Hepatocyte (in vitro differentiated cells): ENCODE data around the gene RBM47. TPM values are rescaled to one million over a fixed set of nuclear protein-coding genes. Genes with fewer than 3 reads are reported as not detected.

ENCODE experiments used
- DNase-seq: peaks from one replicate; pipeline ENCODE4 v3.0.0-alpha.2; 2016; ENCODE audit warnings: low spot score
- H2AFZ ChIP-seq: fragments of 200-600 bp; sonication (generic); 2 replicates; pipeline ENCODE4 v1.6.0; 2016; ENCODE audit warnings: antibody characterized with exemption, mild to moderate bottlenecking
- H3K27ac ChIP-seq: fragments of 200-600 bp; sonication (generic); 2 replicates; pipeline ENCODE4 v1.5.1; 2016; ENCODE audit warnings: mild to moderate bottlenecking
- H3K27me3 ChIP-seq: fragments of 200-600 bp; sonication (generic); 2 replicates; pipeline ENCODE4 v1.6.1; 2016
- H3K36me3 ChIP-seq: fragments of 200-600 bp; sonication (generic); replicated peaks from 2 replicates; pipeline ENCODE4 v1.5.1; 2016; ENCODE audit warnings: low read depth; ENCODE audit not compliant: insufficient read depth
- H3K4me1 ChIP-seq: fragments of 200-600 bp; sonication (generic); 2 replicates; pipeline ENCODE4 v1.5.1; 2016; ENCODE audit warnings: mild to moderate bottlenecking, moderate library complexity; ENCODE audit not compliant: insufficient read depth
- H3K4me2 ChIP-seq: fragments of 200-600 bp; sonication (generic); 2 replicates; pipeline ENCODE4 v1.6.0; 2016
- H3K4me3 ChIP-seq: fragments of 200-600 bp; sonication (generic); 2 replicates; pipeline ENCODE4 v1.5.1; 2016; ENCODE audit warnings: mild to moderate bottlenecking
- H3K79me2 ChIP-seq: fragments of 200-600 bp; sonication (generic); 2 replicates; pipeline ENCODE4 v1.6.0; 2017; ENCODE audit warnings: mild to moderate bottlenecking
- H3K9me2 ChIP-seq: fragments of 200-600 bp; sonication (generic); replicated peaks from 2 replicates; pipeline ENCODE4 v1.6.0; 2017; ENCODE audit warnings: mild to moderate bottlenecking; ENCODE audit not compliant: insufficient read depth
- H3K9me3 ChIP-seq: fragments of 200-600 bp; sonication (generic); 2 replicates; pipeline ENCODE4 v1.5.1; 2016; ENCODE audit warnings: low read depth, mild to moderate bottlenecking
- H4K20me1 ChIP-seq: fragments of 200-600 bp; sonication (generic); 2 replicates; pipeline ENCODE4 v1.6.0; 2016; ENCODE audit warnings: mild to moderate bottlenecking; ENCODE audit not compliant: insufficient read depth, poor library complexity, severe bottlenecking
- EZH2 ChIP-seq: fragments of 200-600 bp; sonication (generic); IDR thresholded peaks from 2 replicates; pipeline ENCODE4 v1.6.1; 2016; ENCODE audit warnings: antibody characterized with exemption, mild to moderate bottlenecking, borderline replicate concordance
- EZH2phosphoT487 ChIP-seq: fragments of 200-600 bp; sonication (generic); IDR thresholded peaks from one replicate; pipeline ENCODE4 v1.6.1; 2018; ENCODE audit warnings: antibody characterized with exemption, mild to moderate bottlenecking, low read depth, moderate library complexity; ENCODE audit not compliant: unreplicated experiment, severe bottlenecking
- WGBS: methylation state at CpG from one replicate; pipeline ENCODE4 v1.1.6; 2016; ENCODE audit warnings: low lambda C conversion rate; ENCODE audit errors: missing lambda C conversion rate; 5-methylcytosine and 5-hydroxymethylcytosine counted together
- polyA plus RNA-seq: library from polyadenylated mRNA; unstranded; fragments of >200 nt; fragmentation: Nextera tagmentation; extraction: Ambion mirVana; gene quantifications from 2 replicates; pipeline ENCODE4 v1.2.1, GENCODE V29; 2016
- total RNA-seq: library from RNA; depleted of rRNA; stranded (reverse); fragments of >200 nt; gene quantifications from 2 replicates; pipeline ENCODE4 v1.2.3, GENCODE V29; 2014
- TF ChIP-seq, protein P1 (sequence below): fragments of 200-600 bp; sonication (generic); IDR thresholded peaks from 2 replicates; pipeline ENCODE4 v1.5.1; 2016; ENCODE audit warnings: antibody characterized with exemption, mild to moderate bottlenecking; ENCODE audit not compliant: poor library complexity

The RBM47 gene
- total and polyA plus RNA-seq, 2 experiments from 2014 or later, result 49.8 to 137 TPM

DNA sequence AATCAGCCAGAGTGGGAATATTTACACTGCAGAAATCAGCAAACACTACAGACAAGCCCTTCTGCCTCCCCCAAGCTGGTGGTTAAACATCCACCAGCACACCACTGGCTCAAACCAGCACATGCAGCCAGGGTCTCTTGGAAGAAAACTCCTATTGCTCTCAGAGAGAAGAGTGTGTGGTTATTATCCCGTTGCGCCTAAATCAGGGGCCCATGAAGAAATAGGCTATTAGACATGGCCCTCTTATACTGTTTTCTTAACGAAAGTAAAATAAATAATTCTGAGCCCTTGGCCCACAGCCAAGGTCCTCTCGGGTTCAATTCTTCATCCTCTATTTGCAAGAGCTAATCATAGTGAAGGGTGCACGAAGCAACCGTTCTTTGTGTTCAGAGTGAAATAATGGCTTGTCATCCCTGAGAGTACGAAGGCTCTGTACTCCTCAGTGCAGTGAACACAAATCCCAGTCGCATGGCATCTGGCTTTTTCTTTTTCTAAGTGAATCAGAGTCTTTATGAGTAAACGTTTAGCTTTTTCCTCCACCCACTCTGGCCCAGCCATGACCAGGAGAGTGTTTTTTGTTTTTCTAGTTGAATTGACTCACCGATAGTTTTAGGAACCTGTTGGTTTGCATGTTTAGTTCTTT, 33.4 kb upstream of the RBM47 start:
- 18% methylated on average over 10 of the region's 10 CpGs for WGBS
- no peak overlapping the region for H3K4me3 ChIP-seq
- no peaks in the 10 kb centered on the region for H3K27me3 ChIP-seq
- no peaks in the 10 kb centered on the region for H3K9me2 ChIP-seq
- H2AFZ ChIP-seq, result peak overlapping the region; percentile 7
- H3K27ac ChIP-seq, result peak overlapping the region; percentile 70
- no peaks in the 10 kb centered on the region for H4K20me1 ChIP-seq
- no peaks in the 10 kb centered on the region for H3K4me1 ChIP-seq
- no peaks in the 10 kb centered on the region for H3K79me2 ChIP-seq
- no peaks in the 10 kb centered on the region for H3K36me3 ChIP-seq
- TF ChIP-seq EZH2phosphoT487, result no peak
- no peak for TF ChIP-seq EZH2
- TF ChIP-seq, protein P1, sequence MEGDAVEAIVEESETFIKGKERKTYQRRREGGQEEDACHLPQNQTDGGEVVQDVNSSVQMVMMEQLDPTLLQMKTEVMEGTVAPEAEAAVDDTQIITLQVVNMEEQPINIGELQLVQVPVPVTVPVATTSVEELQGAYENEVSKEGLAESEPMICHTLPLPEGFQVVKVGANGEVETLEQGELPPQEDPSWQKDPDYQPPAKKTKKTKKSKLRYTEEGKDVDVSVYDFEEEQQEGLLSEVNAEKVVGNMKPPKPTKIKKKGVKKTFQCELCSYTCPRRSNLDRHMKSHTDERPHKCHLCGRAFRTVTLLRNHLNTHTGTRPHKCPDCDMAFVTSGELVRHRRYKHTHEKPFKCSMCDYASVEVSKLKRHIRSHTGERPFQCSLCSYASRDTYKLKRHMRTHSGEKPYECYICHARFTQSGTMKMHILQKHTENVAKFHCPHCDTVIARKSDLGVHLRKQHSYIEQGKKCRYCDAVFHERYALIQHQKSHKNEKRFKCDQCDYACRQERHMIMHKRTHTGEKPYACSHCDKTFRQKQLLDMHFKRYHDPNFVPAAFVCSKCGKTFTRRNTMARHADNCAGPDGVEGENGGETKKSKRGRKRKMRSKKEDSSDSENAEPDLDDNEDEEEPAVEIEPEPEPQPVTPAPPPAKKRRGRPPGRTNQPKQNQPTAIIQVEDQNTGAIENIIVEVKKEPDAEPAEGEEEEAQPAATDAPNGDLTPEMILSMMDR, result no peak
- peak; percentile 65 for DNase-seq
- peak overlapping the region; percentile 66 for H3K4me2 ChIP-seq
- no peaks in the 10 kb centered on the region for H3K9me3 ChIP-seq

DNA sequence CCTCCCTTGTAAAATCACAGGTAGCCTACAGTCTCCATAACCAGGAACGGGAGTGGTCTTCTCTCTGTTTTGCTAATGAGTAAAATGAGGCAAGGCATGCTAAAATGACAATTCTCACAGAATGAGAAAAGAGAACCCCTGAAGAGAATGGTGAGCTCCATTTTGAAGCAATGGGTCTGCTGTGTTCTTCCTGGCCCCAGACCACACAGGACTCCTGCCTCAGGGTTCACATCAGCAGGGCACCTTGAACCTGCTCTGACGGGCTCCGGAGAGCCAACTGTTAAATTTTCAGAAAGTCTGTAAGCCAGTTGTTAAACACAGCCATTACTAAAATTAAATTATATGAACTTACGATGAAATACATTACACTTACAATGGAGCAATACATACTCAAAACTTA, 32.1 kb upstream of the RBM47 start:
- no peak overlapping the region for H3K4me2 ChIP-seq
- no peaks in the 10 kb centered on the region for H3K9me2 ChIP-seq
- no peaks in the 10 kb centered on the region for H4K20me1 ChIP-seq
- no peaks in the 10 kb centered on the region for H3K4me1 ChIP-seq
- H3K27ac ChIP-seq, result no peak overlapping the region
- no peak overlapping the region for H3K4me3 ChIP-seq
- H3K9me3 ChIP-seq, result no peaks in the 10 kb centered on the region
- TF ChIP-seq, protein P1, result no peak
- TF ChIP-seq EZH2, result no peak
- TF ChIP-seq EZH2phosphoT487, result no peak
- no peaks in the 10 kb centered on the region for H3K27me3 ChIP-seq
- no peak for DNase-seq
- H3K79me2 ChIP-seq, result no peaks in the 10 kb centered on the region
- H2AFZ ChIP-seq, result no peak overlapping the region
- WGBS, result 84% methylated on average over 4 of the region's 4 CpGs
- no peaks in the 10 kb centered on the region for H3K36me3 ChIP-seq

- no peaks in the 10 kb centered on the region for H3K9me3 ChIP-seq
- H3K9me2 ChIP-seq, result no peaks in the 10 kb centered on the region
- H3K27ac ChIP-seq, result no peak overlapping the region
- H4K20me1 ChIP-seq, result no peaks in the 10 kb centered on the region
- no peaks in the 10 kb centered on the region for H3K36me3 ChIP-seq
- no peaks in the 10 kb centered on the region for H3K4me1 ChIP-seq
- no peak overlapping the region for H3K4me2 ChIP-seq
- H3K27me3 ChIP-seq, result no peaks in the 10 kb centered on the region
- TF ChIP-seq EZH2 (no peak), EZH2phosphoT487 (no peak)
- TF ChIP-seq, protein P1, result no peak
- no peak overlapping the region for H3K4me3 ChIP-seq
- H3K79me2 ChIP-seq, result no peaks in the 10 kb centered on the region
- DNase-seq, result no peak
- H2AFZ ChIP-seq, result no peak overlapping the region
- 88% methylated on average over 9 of the region's 9 CpGs for WGBS
Measured at GRCh38 chr4:40656201-40656863, 26.7 kb upstream of the RBM47 start.
